HG02943 (cell line): Measurements from ENCODE around the gene MAP2K1.
"Not testable (repeated sequence)": the region's sequence is repeated elsewhere in the genome, so short reads cannot be mapped to it uniquely, and the experiment has no call there.

Source experiments
- ATAC-seq: cut with Tn5 transposase; IDR thresholded peaks from one replicate; pipeline ENCODE4 v1.9.1; 2021; ENCODE audit warnings: mild to moderate bottlenecking, low read depth, moderate library complexity; ENCODE audit not compliant: unreplicated experiment

The MAP2K1 gene

DNA sequence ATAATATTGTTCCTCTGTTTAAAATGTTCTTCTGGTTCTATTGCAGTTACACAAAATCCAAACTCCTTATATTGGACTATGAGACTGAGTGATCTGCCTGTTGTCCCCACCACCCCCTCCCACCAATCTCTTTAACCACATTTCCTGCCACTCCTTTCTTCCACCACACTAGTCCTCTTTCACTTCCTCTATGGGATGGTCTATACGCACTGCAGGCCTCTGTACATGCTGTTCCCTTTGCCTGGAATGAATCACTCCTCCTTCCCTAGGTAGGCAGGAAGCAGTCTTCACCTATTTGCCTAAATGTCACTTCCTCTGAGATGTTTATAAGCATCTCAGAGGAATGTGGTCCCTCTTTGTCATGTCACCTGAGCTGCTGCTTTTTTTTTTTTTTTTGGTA lies 4.0 kb downstream of the MAP2K1 start:
- no peak for ATAC-seq

DNA sequence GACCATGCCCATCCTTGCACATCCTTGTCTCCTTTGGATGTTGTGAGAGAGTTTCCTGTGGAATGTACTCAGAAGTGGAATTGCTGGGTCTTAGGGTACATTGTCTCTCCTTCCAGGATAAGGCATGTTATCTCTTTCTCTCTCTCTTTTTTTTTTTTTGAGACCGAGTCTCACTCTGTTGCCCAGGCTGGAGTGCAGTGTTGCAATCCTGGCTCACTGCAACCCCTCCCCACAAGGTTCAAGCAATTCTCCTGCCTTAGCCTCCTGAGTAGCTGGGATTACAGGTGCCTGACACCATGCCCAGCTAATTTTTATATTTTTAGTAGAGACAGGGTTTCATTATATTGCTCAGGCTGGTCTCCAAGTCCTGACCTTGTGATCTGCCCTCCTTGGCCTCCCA lies 6.3 kb downstream of the MAP2K1 start:
- not testable (repeated sequence) for ATAC-seq

GRCh38 chr15:66394472-66394871 lies 7.8 kb downstream of the MAP2K1 start:
- ATAC-seq: no peak

DNA sequence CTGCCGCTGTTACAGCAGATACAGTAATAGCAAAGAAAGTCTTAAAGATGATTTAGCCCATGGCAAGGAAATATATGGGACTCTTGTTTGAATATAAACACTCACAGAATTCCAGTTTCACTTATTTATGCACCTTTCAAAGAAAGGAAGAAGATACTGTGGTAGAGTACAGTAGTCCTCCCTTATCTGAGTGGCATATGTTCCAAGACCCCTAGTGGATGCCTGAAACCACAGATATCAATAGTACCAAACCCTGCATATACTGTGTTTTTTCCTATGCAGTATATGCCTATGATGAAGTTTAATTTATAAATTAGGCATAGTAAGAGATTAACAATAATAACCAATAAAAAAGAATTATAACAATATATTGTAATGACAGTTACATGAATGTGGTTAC lies 8.2 kb downstream of the MAP2K1 start:
- ATAC-seq: no peak

GRCh38 chr15:66399276-66399675 lies 12.6 kb downstream of the MAP2K1 start:
- no peak for ATAC-seq

DNA sequence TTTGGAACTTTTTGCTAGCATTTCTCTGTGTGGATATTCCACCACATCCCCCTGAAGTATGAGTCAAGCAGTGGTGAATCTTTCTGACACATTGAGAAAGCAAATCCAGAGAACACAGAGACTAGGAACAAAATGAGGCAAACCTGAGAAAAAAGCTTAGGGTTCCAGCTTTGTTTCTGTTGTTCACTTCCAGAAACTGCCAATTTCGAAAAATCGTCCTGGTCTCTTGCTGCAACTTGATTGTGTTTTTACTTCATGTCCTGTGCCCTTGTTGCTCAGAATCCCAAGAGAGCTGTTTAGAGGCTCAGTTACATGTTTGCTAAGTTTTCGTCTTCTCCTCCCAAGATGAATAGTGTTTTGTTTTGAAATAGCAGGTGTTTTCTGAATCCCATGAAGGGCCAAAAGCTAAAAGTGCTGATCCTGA lies 13.7 kb downstream of the MAP2K1 start:
- no peak for ATAC-seq

GRCh38 chr15:66401130-66402021 lies 14.7 kb downstream of the MAP2K1 start:
- no peak for ATAC-seq

DNA sequence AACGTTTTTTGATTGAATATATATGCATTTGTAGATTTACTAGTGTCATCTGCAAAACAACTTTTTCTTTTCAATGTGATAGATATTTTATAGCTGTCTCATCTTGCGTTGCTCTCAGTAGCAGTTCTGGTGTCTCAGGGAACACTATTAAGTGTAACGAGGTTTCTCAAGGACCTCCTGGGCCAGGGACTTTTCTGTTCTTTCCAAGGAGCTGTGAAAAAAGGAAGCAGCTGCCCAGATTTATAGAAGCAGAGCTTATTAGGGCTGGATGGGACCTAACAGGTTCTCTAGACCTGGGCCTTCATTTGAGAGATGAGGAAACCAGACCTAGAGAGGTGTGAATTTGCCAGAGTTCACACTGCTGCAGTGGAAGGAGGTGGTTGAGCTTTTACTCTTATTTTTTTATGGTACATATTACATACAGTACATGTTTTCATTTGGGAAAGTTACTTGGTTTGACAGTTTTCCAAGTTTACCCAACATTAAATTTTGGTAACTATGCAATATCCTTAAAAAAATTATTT lies 16.1 kb downstream of the MAP2K1 start:
- no peak for ATAC-seq

DNA sequence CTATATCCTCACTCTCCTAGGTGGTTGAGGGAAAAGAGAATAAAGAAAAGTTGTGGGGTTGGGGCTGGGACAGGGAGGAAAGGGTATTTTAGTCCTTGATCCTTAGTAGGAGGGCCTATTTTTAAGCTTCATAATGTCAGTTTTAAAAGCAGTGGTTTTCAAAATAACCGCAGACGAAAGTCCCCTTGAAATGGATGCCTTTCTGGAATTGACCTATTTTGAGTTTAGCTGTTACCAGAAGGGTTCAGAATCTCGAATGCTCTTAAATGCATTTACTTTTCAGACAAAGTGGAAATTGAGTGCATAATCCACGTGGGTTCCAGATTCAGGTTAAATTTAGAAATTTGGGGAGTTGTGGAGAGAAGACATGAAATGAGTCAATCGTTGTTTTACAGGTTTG lies 16.6 kb downstream of the MAP2K1 start:
- ATAC-seq: no peak

- ATAC-seq: no peak
These were observed 17.4 kb downstream of the MAP2K1 start for GRCh38 chr15:66404122-66404521.

- ATAC-seq: no peak
These were observed 17.8 kb downstream of the MAP2K1 start for GRCh38 chr15:66404532-66404931.

GRCh38 chr15:66405007-66405406 lies 18.3 kb downstream of the MAP2K1 start:
- no peak for ATAC-seq

DNA sequence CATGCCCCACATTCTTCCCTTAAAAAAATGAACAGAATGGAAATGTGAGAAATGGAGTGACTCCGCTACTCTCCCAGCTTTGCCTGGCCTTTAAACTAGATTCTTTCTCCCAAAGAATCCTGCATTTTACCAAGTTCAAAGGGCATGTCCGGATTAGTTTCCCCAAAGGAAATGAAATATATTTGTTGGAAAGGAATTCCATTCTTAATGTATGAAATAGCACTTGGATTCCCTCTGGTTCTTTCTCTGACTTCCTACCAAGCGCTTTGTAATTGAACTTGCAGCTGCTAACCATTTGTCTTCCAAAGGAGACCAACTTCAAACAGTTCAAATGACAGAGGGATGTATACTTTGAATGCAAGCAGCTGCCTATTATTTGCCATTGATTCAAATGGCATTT lies 18.9 kb downstream of the MAP2K1 start:
- ATAC-seq: no peak

GRCh38 chr15:66408254-66408653 lies 21.5 kb downstream of the MAP2K1 start:
- ATAC-seq: no peak

GRCh38 chr15:66408675-66409282 lies 22.1 kb downstream of the MAP2K1 start:
- ATAC-seq: no peak

DNA sequence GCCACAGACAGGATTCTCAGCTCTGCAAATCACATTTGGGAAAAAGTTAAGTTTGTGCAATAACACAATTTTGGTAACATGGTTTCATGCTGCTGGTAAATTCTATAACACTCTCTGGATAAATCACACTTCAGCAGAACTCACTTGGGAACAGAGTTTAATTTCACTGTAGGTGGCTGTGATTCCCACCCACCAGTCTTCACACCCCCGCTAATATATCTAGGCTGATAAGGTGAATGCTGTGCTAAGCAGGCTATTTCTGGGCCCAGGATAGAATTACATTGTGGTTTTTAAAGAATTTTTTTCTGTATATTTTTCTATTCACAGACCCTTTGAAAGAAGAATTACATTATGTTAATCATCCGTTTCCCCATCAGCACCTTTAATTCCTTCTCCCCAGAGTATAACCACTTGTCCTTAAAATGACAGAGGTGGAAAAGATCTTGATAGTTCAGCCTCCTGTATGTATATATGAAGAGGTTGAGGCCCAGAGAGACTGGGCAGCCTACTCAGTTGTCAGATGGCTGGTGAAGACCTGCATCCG lies 22.9 kb downstream of the MAP2K1 start:
- no peak for ATAC-seq

GRCh38 chr15:66411190-66411589 lies 24.5 kb downstream of the MAP2K1 start:
- no peak for ATAC-seq

GRCh38 chr15:66412220-66412619 lies 25.5 kb downstream of the MAP2K1 start:
- no peak for ATAC-seq

GRCh38 chr15:66413579-66413978 lies 26.9 kb downstream of the MAP2K1 start:
- no peak for ATAC-seq

GRCh38 chr15:66415360-66415759 lies 28.6 kb downstream of the MAP2K1 start:
- ATAC-seq: no peak

DNA sequence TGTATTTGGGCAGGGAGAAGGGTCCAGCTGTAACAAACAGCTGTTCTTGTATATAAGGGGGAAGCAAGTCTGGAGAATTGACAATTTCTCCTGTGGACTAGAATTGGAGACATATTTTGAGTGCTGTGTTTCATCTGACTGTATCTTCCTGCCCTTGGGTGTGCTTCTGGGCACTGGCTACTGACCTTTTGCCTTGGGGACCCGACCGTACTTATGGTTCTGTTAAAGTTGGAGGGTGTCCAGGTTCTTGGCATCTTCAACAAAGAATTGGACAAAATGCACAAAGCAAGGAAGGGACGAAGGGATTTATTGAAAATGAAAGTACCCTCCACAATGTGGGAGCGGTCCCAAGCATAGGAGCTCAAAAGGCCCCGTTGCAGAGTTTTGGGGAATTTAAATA lies 31.0 kb downstream of the MAP2K1 start:
- no peak for ATAC-seq
